GM18870 (cell line): Measurements from ENCODE around the gene N4BP2L2.

Experiments
- ATAC-seq: cut with Tn5 transposase; IDR thresholded peaks from one replicate; pipeline ENCODE4 v1.9.1; 2021; ENCODE audit warnings: moderate library complexity; ENCODE audit not compliant: unreplicated experiment

The N4BP2L2 gene

GRCh38 chr13:32427852-32428580, 110.6 kb downstream of the N4BP2L2 start, which contains the start of gene N4BP2L1:
Gene N4BP2L1, minus strand, starts transcription at chr13:32428130. Its CDS starts 48 bp downstream, at chr13:32428082.
- peak; percentile 61 for ATAC-seq

GRCh38 chr13:32426990-32427851, 111.4 kb downstream of the N4BP2L2 start:
- ATAC-seq, result peak; percentile 3

- ATAC-seq, result peak; percentile 53
Measured at GRCh38 chr13:32426191-32426989, 112.2 kb downstream of the N4BP2L2 start.

GRCh38 chr13:32425158-32425557, 113.4 kb downstream of the N4BP2L2 start:
- ATAC-seq, result no peak

- ATAC-seq, result no peak
Measured at GRCh38 chr13:32423592-32423991, 115.0 kb downstream of the N4BP2L2 start.

GRCh38 chr13:32419862-32420261, 118.7 kb downstream of the N4BP2L2 start:
- no peak for ATAC-seq

- no peak for ATAC-seq
Measured at GRCh38 chr13:32417995-32418394, 120.6 kb downstream of the N4BP2L2 start.

- no peak for ATAC-seq
Measured at GRCh38 chr13:32415019-32415418, 123.6 kb downstream of the N4BP2L2 start.

GRCh38 chr13:32414580-32414979, 124.0 kb downstream of the N4BP2L2 start:
- no peak for ATAC-seq

GRCh38 chr13:32413284-32413683, 125.3 kb downstream of the N4BP2L2 start:
- ATAC-seq, result no peak

- ATAC-seq, result no peak
Measured at GRCh38 chr13:32409561-32410421, 128.8 kb downstream of the N4BP2L2 start.

- ATAC-seq, result no peak
Measured at GRCh38 chr13:32409001-32409313, 129.6 kb downstream of the N4BP2L2 start.

- ATAC-seq, result no peak
Measured at GRCh38 chr13:32408296-32409000, 130.1 kb downstream of the N4BP2L2 start.

- ATAC-seq, result no peak
Measured at GRCh38 chr13:32407854-32408253, 130.7 kb downstream of the N4BP2L2 start.

- no peak for ATAC-seq
Measured at GRCh38 chr13:32403108-32403507, 135.5 kb downstream of the N4BP2L2 start.

GRCh38 chr13:32391101-32391619, 147.4 kb downstream of the N4BP2L2 start:
- ATAC-seq, result no peak

- ATAC-seq, result no peak
Measured at GRCh38 chr13:32390484-32390883, 148.1 kb downstream of the N4BP2L2 start.

GRCh38 chr13:32390048-32390447, 148.5 kb downstream of the N4BP2L2 start:
- ATAC-seq, result peak; percentile 58

- ATAC-seq, result no peak
Measured at GRCh38 chr13:32385410-32385809, 153.2 kb downstream of the N4BP2L2 start.

- ATAC-seq, result no peak
Measured at GRCh38 chr13:32384702-32385101, 153.9 kb downstream of the N4BP2L2 start.
